Psoas muscle (tissue), 8 donors: ENCODE data around the gene VSNL1. TPM values are rescaled to one million over a fixed set of nuclear protein-coding genes. Genes with fewer than 3 reads are reported as not detected.

ENCODE experiments used
- ATAC-seq, 4 donors: fragments of 200-7000 bp; cut with Tn5 transposase; one replicate each; pipeline ENCODE4 v1.9.1; 2020; ENCODE audit warnings: moderate library complexity in 3 of 4, mild to moderate bottlenecking in 2 of 4
- DNase-seq, 2 donors: peaks; one replicate each; pipeline ENCODE4 v3.0.0-alpha.2; 2020
- H3K27ac ChIP-seq: fragments of 200-600 bp; one replicate; pipeline ENCODE4 v1.8.0; 2022
- H3K27me3 ChIP-seq, 3 donors: fragments of 200-600 bp in 1 of 3; one replicate each; pipeline versions ENCODE4 v1.6.1 to v1.8.0; 2013 to 2022; ENCODE audit warnings: low read length in 2 of 3, mild to moderate bottlenecking in 2 of 3, moderate library complexity in 1 of 3; ENCODE audit not compliant: insufficient read depth in 3 of 3
- H3K36me3 ChIP-seq, 2 donors: fragments of 200-600 bp in 1 of 2; one replicate each; pipeline versions ENCODE4 v1.6.1 to v1.8.0; 2013 to 2022; ENCODE audit warnings: low read depth in 1 of 2, mild to moderate bottlenecking in 1 of 2, moderate library complexity in 1 of 2; ENCODE audit not compliant: insufficient read depth in 1 of 2
- H3K4me1 ChIP-seq: fragments of 200-600 bp; one replicate; pipeline ENCODE4 v1.8.0; 2022
- H3K4me3 ChIP-seq: fragments of 200-600 bp; one replicate; pipeline ENCODE4 v1.8.0; 2022; ENCODE audit warnings: mild to moderate bottlenecking
- H3K9me3 ChIP-seq: fragments of 200-600 bp; one replicate; pipeline ENCODE4 v1.8.0; 2022
- CTCF ChIP-seq: fragments of 200-600 bp; IDR thresholded peaks from one replicate; pipeline ENCODE4 v1.8.0; 2022; ENCODE audit warnings: antibody characterized with exemption
- WGBS, 3 donors: extraction: QIAGEN DNeasy Blood & Tissue Kit; methylation state at CpG; one replicate each; pipeline versions ENCODE4 v1.1.6 to v1.1.7; 2013; 5-methylcytosine and 5-hydroxymethylcytosine counted together
- intact Hi-C, 2 donors: fragments of 100-400 bp; cut with DNase I; formaldehyde crosslinking; loops; one replicate each; pipeline versions ENCODE4 v1.11.0 to v1.14.2; 2022
- polyA plus RNA-seq, 3 donors: library from polyadenylated mRNA; stranded (reverse); fragments of 200-250 nt; gene quantifications; one replicate each; pipeline ENCODE4 v1.2.3, GENCODE V29; 2013
- total RNA-seq, 4 donors: library from RNA; stranded (reverse); fragmentation: NEBNext Ultra II Directional in 2 of 4; extraction: Animal tissue kit (Norgen Biotek cat#: 25700) in 2 of 4; gene quantifications; one replicate each; pipeline versions ENCODE4 v1.2.1 to v1.2.4, GENCODE V29; 2021 to 2023
- donor health status: healthy with polysubstance abuse.
- donor health status: DM: no; HTN: no; CAD: no; lungs with moderate emphysema.
- donor health status: Bipolar disorder and iron deficiency.
- donor health status: healthy.
- donor health status: DM: yes; HTN: yes; CAD: no.
- donor health status: DM: no; HTN: no; CAD: no.
- donor health status: DM: no; HTN: no; CAD: no.
- donor health status: DM: yes; HTN: yes; CAD: no.

VSNL1 gene
- total and polyA plus RNA-seq, 7 donors = 0.05 to 0.52 (median 0.19) TPM; not detected in 3

GRCh38 chr2:17574406-17575073 lies 34.0 kb downstream of the VSNL1 start:
- no peak overlapping the region for H3K27ac ChIP-seq
- intact Hi-C loops = loop anchor here in 1 of 2 donors (5.0 kb wide), 1 partner anchor 102 kb away; no protein-coding TSS in a partner anchor
- 87 to 91% (median 88%) methylated on average over 3 of the region's 3 CpGs for WGBS, 3 donors
- TF ChIP-seq CTCF = no peak
- H3K36me3 ChIP-seq = no peaks in the 10 kb centered on the region
- DNase-seq (no peak), ATAC-seq (no peak)
- no peaks in the 10 kb centered on the region for H3K4me1 ChIP-seq
- peaks cover 0 to 3% (median 0%) of the 10 kb centered on the region in 3 donors for H3K27me3 ChIP-seq
- H3K9me3 ChIP-seq = no peaks in the 10 kb centered on the region
- no peak overlapping the region for H3K4me3 ChIP-seq

GRCh38 chr2:17576802-17577201 lies 36.3 kb downstream of the VSNL1 start:
- DNase-seq = no peak
- Histone ChIP-seq H3K4me3 (no peak overlapping the region), H3K27ac (no peak overlapping the region), H3K4me1 (no peaks in the 10 kb centered on the region), H3K36me3 (no peaks in the 10 kb centered on the region), H3K9me3 (no peaks in the 10 kb centered on the region), H3K27me3 (peaks cover 0 to 3% (median 0%) of the 10 kb centered on the region in 3 donors)
- TF ChIP-seq CTCF = no peak
- 89 to 95% (median 92%) methylated on average over 1 of the region's 1 CpG for WGBS, 3 donors
- intact Hi-C loops = no loop called here
- ATAC-seq = no peak

- 59 to 70% (median 64%) methylated on average over 5 of the region's 5 CpGs for WGBS, 3 donors
- intact Hi-C loops = no loop called here
- Histone ChIP-seq H3K4me3 (no peak overlapping the region), H3K36me3 (no peaks in the 10 kb centered on the region), H3K27ac (no peak overlapping the region), H3K4me1 (no peaks in the 10 kb centered on the region), H3K27me3 (no peaks in the 10 kb centered on the region), H3K9me3 (no peaks in the 10 kb centered on the region)
- TF ChIP-seq CTCF = no peak
- ATAC-seq (no peak), DNase-seq (no peak)
These were observed 38.0 kb downstream of the VSNL1 start for GRCh38 chr2:17578466-17578928.

GRCh38 chr2:17579605-17580318 lies 39.3 kb downstream of the VSNL1 start:
- no peak overlapping the region for H3K27ac ChIP-seq
- DNase-seq = no peak
- H3K27me3 ChIP-seq = no peaks in the 10 kb centered on the region
- H3K4me3 ChIP-seq = no peak overlapping the region
- ATAC-seq = no peak
- no peaks in the 10 kb centered on the region for H3K36me3 ChIP-seq
- H3K4me1 ChIP-seq = no peaks in the 10 kb centered on the region
- intact Hi-C loops = no loop called here
- no peaks in the 10 kb centered on the region for H3K9me3 ChIP-seq
- 71 to 77% (median 73%) methylated on average over 3 of the region's 3 CpGs for WGBS, 3 donors
- no peak for TF ChIP-seq CTCF
